K562 (cell line): ENCODE data around the gene TAF12. TPM values are rescaled to one million over a fixed set of nuclear protein-coding genes. Genes with fewer than 3 reads are reported as not detected.

Experiments
- ATF6 ChIP-seq: sonication (generic); formaldehyde crosslinking; IDR thresholded peaks from 2 replicates; pipeline ENCODE4 v1.4.0; 2020; ENCODE audit warnings: mild to moderate bottlenecking, missing genetic modification reagents
- CBFA2T3 ChIP-seq: fragments of 450-650 bp; IDR thresholded peaks from 2 replicates; pipeline ENCODE4 v1.6.1; 2017
- CBX3 ChIP-seq, 2 experiments: IDR thresholded peaks; 1 replicate in 1 of 2; 2 replicates in 1 of 2; pipeline ENCODE4 v1.6.1; 2012; ENCODE audit warnings: inconsistent platforms in 2 of 2, low read length in 2 of 2, borderline replicate concordance in 1 of 2, control low read depth in 1 of 2
- CREB5 ChIP-seq: fragments of 250-450 bp; sonication (Bioruptor Pico); IDR thresholded peaks from 2 replicates; pipeline ENCODE4 v1.5.0; 2020; ENCODE audit warnings: mild to moderate bottlenecking
- HMGXB4 ChIP-seq: sonication (generic); formaldehyde crosslinking; IDR thresholded peaks from 2 replicates; pipeline ENCODE4 v1.8.1; 2023; ENCODE audit warnings: mild to moderate bottlenecking, missing genetic modification reagents
- MAFK ChIP-seq: IDR thresholded peaks from 2 replicates; pipeline ENCODE4 v1.6.1; 2011; ENCODE audit warnings: low read length, improper control_type of control experiment
- MEF2A ChIP-seq: IDR thresholded peaks from 2 replicates; pipeline ENCODE4 v1.6.1; 2011; ENCODE audit warnings: low read depth, mild to moderate bottlenecking, low read length, moderate library complexity; ENCODE audit not compliant: control insufficient read depth
- MYNN ChIP-seq, 2 experiments: sonication (generic); formaldehyde crosslinking in 1 of 2; IDR thresholded peaks; 2 replicates each; pipeline versions ENCODE4 v1.5.0 to v1.6.1; 2016 to 2020; ENCODE audit warnings: antibody characterized with exemption in 1 of 2, missing genetic modification reagents in 1 of 2
- SMAD2 ChIP-seq: fragments of 150-350 bp; IDR thresholded peaks from 2 replicates; pipeline ENCODE4 v1.6.1; 2014; ENCODE audit warnings: low read depth, mild to moderate bottlenecking, low read length
- SNRNP70 ChIP-seq: fragments of 200-400 bp; formaldehyde crosslinking; optimal IDR thresholded peaks from 2 replicates; pipeline ENCODE3; 2017; ENCODE audit warnings: low read depth, low read length
- XRCC3 ChIP-seq: fragments of 450-650 bp; IDR thresholded peaks from 2 replicates; pipeline ENCODE4 v1.6.1; 2017; ENCODE audit warnings: mild to moderate bottlenecking, moderate library complexity
- XRCC4 ChIP-seq: IDR thresholded peaks from one replicate; pipeline ENCODE4 v1.6.1; 2011; ENCODE audit not compliant: insufficient read depth, insufficient read length; ENCODE audit errors: extremely low read depth
- ZBTB5 ChIP-seq: fragments of 450-650 bp; IDR thresholded peaks from 2 replicates; pipeline ENCODE4 v1.6.1; 2017; ENCODE audit warnings: antibody characterized with exemption
- ZNF174 ChIP-seq: fragments of 250-450 bp; sonication (Bioruptor Pico); IDR thresholded peaks from 2 replicates; pipeline ENCODE4 v1.4.0; 2020; ENCODE audit warnings: mild to moderate bottlenecking
- ZNF766 ChIP-seq: fragments of 200-800 bp; sonication (Bioruptor generic); conservative IDR thresholded peaks from 2 replicates; pipeline ENCODE4 v1.6.1; 2016; ENCODE audit warnings: missing genetic modification characterization, missing compliant biosample characterization
- polyA plus RNA-seq, 8 experiments: library from polyadenylated mRNA; depleted of rRNA in 4 of 8; stranded (reverse) in 5 of 8; unstranded in 3 of 8; fragments of >200 nt; fragmentation: Nextera tagmentation in 2 of 8; fragmentation: Illumina TruSeq in 1 of 8; extraction: Ambion mirVana in 2 of 8; extraction: Trizol in 1 of 8; gene quantifications; 2 replicates each; pipeline versions ENCODE4 v1.2.1 to v1.2.3, GENCODE V29; 2011 to 2014; ENCODE audit warnings: inconsistent platforms in 1 of 8, missing spikeins in 1 of 8
- total RNA-seq, 7 experiments: library from RNA; depleted of rRNA in 6 of 7; stranded (reverse); fragments of >200 nt in 6 of 7; fragmentation: Illumina TruSeq in 2 of 7; extraction: Trizol in 2 of 7; gene quantifications; 2 replicates each; pipeline versions ENCODE4 v1.2.1 to v1.2.3, GENCODE V29; 2011 to 2021; ENCODE audit warnings: low replicate concordance in 1 of 7
- TF ChIP-seq, protein P1 (sequence below), 3 experiments: IDR thresholded peaks in 2 of 3; conservative IDR thresholded peaks in 1 of 3; 2 replicates each; pipeline ENCODE4 v1.5.1; 2011 to 2012; ENCODE audit warnings: low read length in 3 of 3, mild to moderate bottlenecking in 3 of 3, control low read depth in 2 of 3, improper control_type of control experiment in 1 of 3, inconsistent platforms in 1 of 3, low read depth in 1 of 3, mixed read lengths in 1 of 3, moderate library complexity in 1 of 3; ENCODE audit not compliant: insufficient read depth in 2 of 3
- TF ChIP-seq, protein P2 (sequence below): fragments of 450-650 bp; IDR thresholded peaks from 2 replicates; pipeline ENCODE4 v1.6.1; 2016; ENCODE audit warnings: low read depth, mild to moderate bottlenecking, moderate library complexity

TAF12 gene
- total and polyA plus RNA-seq, 9 of the 15 experiments (the other 6 are each of a cell fraction or from before 2014, with no cell fraction given) = 31.6 to 89.0 (median 50.5) TPM

GRCh38 chr1:28581531-28582247 lies 61.2 kb downstream of the TAF12 start (continued):
- TF ChIP-seq HMGXB4 = peak; percentile 86; the same call in 1 of the 2 replicates
- no peak for TF ChIP-seq SMAD2
- no peak for TF ChIP-seq CREB5 (CRISPR knock-in tag)
- no peak for TF ChIP-seq SNRNP70
- TF ChIP-seq MYNN (IDR thresholded peaks at IDR 0.05) = peak; percentile 46; the same call in 1 of the 2 replicates
- no peak for TF ChIP-seq MYNN (CRISPR knock-in tag; IDR thresholded peaks at IDR 0.05)
- TF ChIP-seq MAFK = no peak; the same call in none of the 2 replicates
- no peak for TF ChIP-seq MEF2A
- TF ChIP-seq ZBTB5 = no peak
- TF ChIP-seq CBFA2T3 = no peak; the same call in 1 of the 2 replicates
- TF ChIP-seq, protein P1, sequence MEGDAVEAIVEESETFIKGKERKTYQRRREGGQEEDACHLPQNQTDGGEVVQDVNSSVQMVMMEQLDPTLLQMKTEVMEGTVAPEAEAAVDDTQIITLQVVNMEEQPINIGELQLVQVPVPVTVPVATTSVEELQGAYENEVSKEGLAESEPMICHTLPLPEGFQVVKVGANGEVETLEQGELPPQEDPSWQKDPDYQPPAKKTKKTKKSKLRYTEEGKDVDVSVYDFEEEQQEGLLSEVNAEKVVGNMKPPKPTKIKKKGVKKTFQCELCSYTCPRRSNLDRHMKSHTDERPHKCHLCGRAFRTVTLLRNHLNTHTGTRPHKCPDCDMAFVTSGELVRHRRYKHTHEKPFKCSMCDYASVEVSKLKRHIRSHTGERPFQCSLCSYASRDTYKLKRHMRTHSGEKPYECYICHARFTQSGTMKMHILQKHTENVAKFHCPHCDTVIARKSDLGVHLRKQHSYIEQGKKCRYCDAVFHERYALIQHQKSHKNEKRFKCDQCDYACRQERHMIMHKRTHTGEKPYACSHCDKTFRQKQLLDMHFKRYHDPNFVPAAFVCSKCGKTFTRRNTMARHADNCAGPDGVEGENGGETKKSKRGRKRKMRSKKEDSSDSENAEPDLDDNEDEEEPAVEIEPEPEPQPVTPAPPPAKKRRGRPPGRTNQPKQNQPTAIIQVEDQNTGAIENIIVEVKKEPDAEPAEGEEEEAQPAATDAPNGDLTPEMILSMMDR (IDR thresholded peaks at IDR 0.05 in 2 of 3, conservative IDR thresholded peaks at IDR 0.05 in 1 of 3; ENCODE audit: insufficient read depth in 2 of 3, low read depth in 1 of 3, low read length in 3 of 3) = peak in 2 of 3 experiments; percentile 1 to 25; a peak in 2 of 6 replicates
- no peak for TF ChIP-seq XRCC4
- TF ChIP-seq ATF6 = peak; percentile 24; the same call in 1 of the 2 replicates
- TF ChIP-seq, protein P2, sequence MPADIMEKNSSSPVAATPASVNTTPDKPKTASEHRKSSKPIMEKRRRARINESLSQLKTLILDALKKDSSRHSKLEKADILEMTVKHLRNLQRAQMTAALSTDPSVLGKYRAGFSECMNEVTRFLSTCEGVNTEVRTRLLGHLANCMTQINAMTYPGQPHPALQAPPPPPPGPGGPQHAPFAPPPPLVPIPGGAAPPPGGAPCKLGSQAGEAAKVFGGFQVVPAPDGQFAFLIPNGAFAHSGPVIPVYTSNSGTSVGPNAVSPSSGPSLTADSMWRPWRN = no peak
- 0 out of 3 replicates have a peak, but pooled peaks of 1 of the 2 experiments have one; percentile 81 for TF ChIP-seq CBX3 (IDR thresholded peaks at IDR 0.05; ENCODE audit: borderline replicate concordance in 1 of 2, low read length in 2 of 2)
- TF ChIP-seq ZNF766 = 0 out of 2 replicates have a peak, but pooled peaks have one; percentile 31
- no peak for TF ChIP-seq XRCC3
- TF ChIP-seq ZNF174 (CRISPR knock-in tag) = no peak
